SK-N-SH (cell line): Measurements from ENCODE around the gene GAS6. TPM values are rescaled to one million over a fixed set of nuclear protein-coding genes. Genes with fewer than 3 reads are reported as not detected.
A peak's percentile ranks its signal among the peaks of the same experiment; 100 is the strongest.

ENCODE experiments used
- CTCF ChIA-PET: fragments of 300-600, 350-600 bp; formaldehyde crosslinking; extraction: SDS; loops from one replicate; lab custom pipeline; 2021; lab: Yijun Ruan, JAX
- POLR2A ChIA-PET: fragments of 350-600 bp; sonication (Branson Sonifier 250); formaldehyde crosslinking; extraction: SDS; loops from one replicate; lab custom pipeline; 2020; ENCODE audit warnings: antibody characterized with exemption, inconsistent platforms; lab: Yijun Ruan, JAX
- DNase-seq: peaks from one replicate; pipeline ENCODE4 v3.0.0; 2012
- H2AFZ ChIP-seq: fragments of 200-600 bp; sonication (generic); 2 replicates; pipeline ENCODE4 v1.8.1; 2016; ENCODE audit warnings: antibody characterized with exemption, mild to moderate bottlenecking, low read depth
- H3F3A ChIP-seq: fragments of 200-600 bp; sonication (generic); replicated peaks from 2 replicates; pipeline ENCODE3; 2016; ENCODE audit warnings: antibody characterized with exemption, mild to moderate bottlenecking; ENCODE audit not compliant: insufficient read depth
- H3K27ac ChIP-seq, 2 experiments: fragments of 200-500 bp in 1 of 2; fragments of 200-600 bp in 1 of 2; sonication (Bioruptor generic) in 1 of 2; sonication (generic), shearing (Covaris generic) in 1 of 2; 2 replicates each; pipeline versions ENCODE4 v1.5.1 to v1.6.1; 2014 to 2016; ENCODE audit warnings: low read depth in 2 of 2, inconsistent platforms in 1 of 2, low read length in 1 of 2, mild to moderate bottlenecking in 1 of 2, mixed read lengths in 1 of 2
- H3K27me3 ChIP-seq: fragments of 200-600 bp; sonication (generic), shearing (Covaris generic); 2 replicates; pipeline ENCODE4 v1.6.1; 2016; ENCODE audit warnings: mixed run types; ENCODE audit not compliant: insufficient read depth
- H3K36me3 ChIP-seq, 2 experiments: fragments of 200-500 bp in 1 of 2; fragments of 200-600 bp in 1 of 2; sonication (Bioruptor generic) in 1 of 2; sonication (generic) in 1 of 2; replicated peaks in 1 of 2; 2 replicates each; pipeline versions ENCODE3 to v1.5.1; 2014 to 2016; ENCODE audit warnings: low read length in 1 of 2, mild to moderate bottlenecking in 1 of 2; ENCODE audit not compliant: insufficient read depth in 2 of 2, control insufficient read depth in 1 of 2
- H3K4me1 ChIP-seq, 2 experiments: fragments of 200-500 bp in 1 of 2; fragments of 200-600 bp in 1 of 2; sonication (Bioruptor generic) in 1 of 2; sonication (generic), shearing (Covaris generic) in 1 of 2; 2 replicates each; pipeline versions ENCODE4 v1.5.1 to v1.6.1; 2014 to 2016; ENCODE audit warnings: low read depth in 1 of 2, low read length in 1 of 2, mixed run types in 1 of 2; ENCODE audit not compliant: insufficient read depth in 2 of 2, control insufficient read depth in 1 of 2
- H3K4me2 ChIP-seq: fragments of 200-600 bp; sonication (generic), shearing (Covaris generic); 2 replicates; pipeline ENCODE4 v1.6.1; 2017; ENCODE audit warnings: mixed run types
- H3K4me3 ChIP-seq, 2 experiments: fragments of 200-500 bp in 1 of 2; fragments of 200-600 bp in 1 of 2; sonication (Bioruptor generic) in 1 of 2; sonication (generic), shearing (Covaris generic) in 1 of 2; 2 replicates each; pipeline versions ENCODE4 v1.5.1 to v1.8.1; 2014 to 2016; ENCODE audit warnings: low read depth in 2 of 2, inconsistent platforms in 1 of 2, low read length in 1 of 2, mild to moderate bottlenecking in 1 of 2, mixed read lengths in 1 of 2, moderate library complexity in 1 of 2
- H3K79me2 ChIP-seq: fragments of 200-600 bp; sonication (generic); 2 replicates; pipeline ENCODE4 v1.8.1; 2017; ENCODE audit warnings: mild to moderate bottlenecking; ENCODE audit not compliant: insufficient read depth
- H3K9ac ChIP-seq: fragments of 200-600 bp; sonication (generic); 2 replicates; pipeline ENCODE4 v1.6.1; 2017; ENCODE audit warnings: mixed run types
- H3K9me2 ChIP-seq: fragments of 200-600 bp; sonication (generic); 2 replicates; pipeline ENCODE4 v1.6.1; 2017; ENCODE audit warnings: mixed run types
- H3K9me3 ChIP-seq: fragments of 200-600 bp; sonication (generic); 2 replicates; pipeline ENCODE4 v1.6.1; 2017; ENCODE audit warnings: mixed run types, mild to moderate bottlenecking, moderate library complexity
- H4K20me1 ChIP-seq: fragments of 200-600 bp; sonication (generic); 2 replicates; pipeline ENCODE4 v1.6.1; 2017; ENCODE audit warnings: mild to moderate bottlenecking, mixed run types; ENCODE audit not compliant: insufficient read depth
- EP300 ChIP-seq, 2 experiments: IDR thresholded peaks; 2 replicates each; pipeline versions ENCODE4 v1.4.0 to v1.6.1; 2012; ENCODE audit warnings: borderline replicate concordance in 1 of 2, low read depth in 1 of 2, low read length in 1 of 2
- FOSL2 ChIP-seq: IDR thresholded peaks from 2 replicates; pipeline ENCODE4 v1.4.0; 2012; ENCODE audit warnings: low read depth, mild to moderate bottlenecking, moderate library complexity, borderline replicate concordance
- GABPA ChIP-seq: IDR thresholded peaks from 2 replicates; pipeline ENCODE4 v1.4.0; 2012; ENCODE audit warnings: low read depth, mild to moderate bottlenecking
- GATA2 ChIP-seq: sonication (generic); formaldehyde crosslinking; IDR thresholded peaks from 2 replicates; pipeline ENCODE4 v1.5.0; 2020; ENCODE audit warnings: mild to moderate bottlenecking, missing genetic modification reagents
- IRF3 ChIP-seq: fragments of 150-350 bp; IDR thresholded peaks from 2 replicates; pipeline ENCODE4 v1.6.1; 2016; ENCODE audit warnings: mild to moderate bottlenecking, low read depth, low read length
- JUND ChIP-seq: IDR thresholded peaks from 2 replicates; pipeline ENCODE4 v1.4.0; 2012
- POLR2AphosphoS5 ChIP-seq: IDR thresholded peaks from 2 replicates; pipeline ENCODE4 v1.6.1; 2012; ENCODE audit warnings: low read depth, low read length
- RXRA ChIP-seq: IDR thresholded peaks from 2 replicates; pipeline ENCODE4 v1.4.0; 2012; ENCODE audit warnings: low read depth, mild to moderate bottlenecking, borderline replicate concordance
- YY1 ChIP-seq: IDR thresholded peaks from 2 replicates; pipeline ENCODE4 v1.4.0; 2012; ENCODE audit warnings: low read depth, mild to moderate bottlenecking
- WGBS: methylation state at CpG from one replicate; pipeline ENCODE4 v1.1.6; 2017; ENCODE audit warnings: low lambda C conversion rate; 5-methylcytosine and 5-hydroxymethylcytosine counted together
- polyA plus RNA-seq, 3 experiments: library from polyadenylated mRNA; depleted of rRNA; stranded (reverse); fragments of >200 nt; gene quantifications; 2 replicates each; pipeline ENCODE4 v1.2.3, GENCODE V29; 2012

The GAS6 gene
- polyA plus RNA-seq, 1 of the 3 experiments (the other 2 are of a cell fraction) = 380 TPM

DNA sequence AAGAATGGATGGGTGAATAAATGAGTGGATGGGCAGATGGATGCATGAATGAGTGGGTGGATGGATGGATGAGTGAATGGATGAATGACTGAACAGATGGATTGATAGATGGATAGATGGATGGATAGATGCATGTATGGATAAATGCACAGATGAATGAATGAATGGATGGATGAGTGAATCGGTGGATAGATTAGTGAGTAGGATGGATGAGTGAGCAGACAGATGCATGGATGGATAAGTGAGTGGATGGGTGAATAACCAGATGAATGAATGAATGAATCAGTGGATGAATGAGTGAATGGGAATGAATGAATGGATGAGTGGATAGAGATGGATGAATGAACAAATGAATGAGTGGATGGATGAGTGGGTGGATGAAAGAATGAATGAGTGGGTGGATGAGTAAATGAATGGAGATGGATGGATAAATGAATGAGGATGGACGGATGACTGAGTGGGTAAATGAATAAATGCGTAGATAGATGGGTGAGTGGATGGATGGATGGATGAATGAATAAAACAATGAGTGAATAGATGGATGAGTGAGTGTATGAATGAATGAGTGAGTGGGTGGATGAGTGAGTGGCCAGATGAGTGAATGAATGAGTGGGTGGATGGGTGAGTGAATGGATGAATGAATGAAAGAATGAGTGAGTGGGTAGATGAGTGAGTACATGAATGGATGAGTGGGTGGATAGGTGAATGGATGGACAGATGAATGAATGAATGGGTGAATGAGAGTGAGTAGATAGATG is 13.0 kb downstream of the GAS6 start:
- H3K9me2 ChIP-seq = no peaks in the 10 kb centered on the region
- peaks cover 5 to 23% of the 10 kb centered on the region in 2 experiments; a peak in 2 of 4 replicates for H3K4me1 ChIP-seq
- H3F3A ChIP-seq = peaks cover 12% of the 10 kb centered on the region
- no peak overlapping the region for H3K27ac ChIP-seq
- 96% methylated on average over 3 of the region's 3 CpGs for WGBS
- H3K4me2 ChIP-seq = no peak overlapping the region
- ChIA-PET POLR2A (no interaction called here), CTCF (no interaction called here)
- no peaks in the 10 kb centered on the region for H3K27me3 ChIP-seq
- peaks cover 100% of the 10 kb centered on the region for H3K79me2 ChIP-seq
- no peak overlapping the region for H3K4me3 ChIP-seq
- no peak for DNase-seq
- H4K20me1 ChIP-seq = peaks cover 55% of the 10 kb centered on the region
- H3K9ac ChIP-seq = no peak overlapping the region
- no peak for TF ChIP-seq GATA2 (CRISPR knock-in tag)
- no peak for TF ChIP-seq RXRA
- peak; percentile 11; the same call in 1 of the 2 replicates for TF ChIP-seq POLR2AphosphoS5
- peaks cover 14 to 15% of the 10 kb centered on the region in 2 experiments for H3K36me3 ChIP-seq
- no peaks in the 10 kb centered on the region for H3K9me3 ChIP-seq
- no peak overlapping the region for H2AFZ ChIP-seq

- peaks cover 100% of the 10 kb centered on the region for H3K79me2 ChIP-seq
- H3K9ac ChIP-seq = no peak overlapping the region
- ChIA-PET POLR2A (no interaction called here), CTCF (interaction anchor here (0.6 kb wide), 1 partner anchor 31 kb away, joined by 3 read pairs; no protein-coding TSS in a partner anchor)
- peaks cover 48% of the 10 kb centered on the region for H4K20me1 ChIP-seq
- peaks cover 5 to 19% of the 10 kb centered on the region in 2 experiments; a peak in 2 of 4 replicates for H3K4me1 ChIP-seq
- DNase-seq = no peak
- H3K4me3 ChIP-seq = no peak overlapping the region
- no peaks in the 10 kb centered on the region for H3K27me3 ChIP-seq
- WGBS = 95% methylated on average over 8 of the region's 8 CpGs
- TF ChIP-seq YY1 (no peak), IRF3 (no peak), JUND (0 out of 2 replicates have a peak, but pooled peaks have one; percentile 4), GABPA (no peak), FOSL2 (no peak), EP300 (IDR thresholded peaks at IDR 0.05; ENCODE audit: borderline replicate concordance in 1 of 2, low read depth in 1 of 2, low read length in 1 of 2) (no peak), RXRA (no peak)
- H3K9me3 ChIP-seq = no peaks in the 10 kb centered on the region
- peaks cover 19 to 22% of the 10 kb centered on the region in 2 experiments for H3K36me3 ChIP-seq
- no peak overlapping the region; a peak in 1 of 4 replicates for H3K27ac ChIP-seq
- H3F3A ChIP-seq = peaks cover 17% of the 10 kb centered on the region
- no peaks in the 10 kb centered on the region for H3K9me2 ChIP-seq
- H3K4me2 ChIP-seq = no peak overlapping the region
- no peak overlapping the region for H2AFZ ChIP-seq
These were observed 13.7 kb downstream of the GAS6 start for GRCh38 chr13:113849981-113850721.
